Measurements from ENCODE around the gene OR2A42.
"Not testable (repeated sequence)": the region's sequence is repeated elsewhere in the genome, so short reads cannot be mapped to it uniquely, and the experiment has no call there.

Gene OR2A42

DNA sequence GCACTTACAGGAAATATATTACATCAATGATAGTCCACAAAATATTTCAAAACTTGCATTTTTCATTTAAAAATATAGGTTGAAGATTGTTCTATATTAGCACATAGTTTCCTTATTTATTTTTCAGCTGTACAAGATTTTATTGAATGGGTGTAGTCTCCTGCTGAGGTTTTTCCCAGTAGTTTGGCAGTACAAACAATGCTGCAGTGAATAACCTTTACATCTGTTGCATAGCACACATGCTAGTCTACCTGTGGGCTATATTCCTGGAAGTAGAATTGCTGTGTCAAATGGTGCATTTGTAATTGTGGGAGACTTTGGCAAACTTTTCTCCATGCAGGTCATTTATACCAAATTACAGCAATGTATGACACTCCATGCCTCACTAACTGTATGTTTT is 18.9 kb downstream of the OR2A42 start:
- DNase-seq: not testable (repeated sequence)

DNA sequence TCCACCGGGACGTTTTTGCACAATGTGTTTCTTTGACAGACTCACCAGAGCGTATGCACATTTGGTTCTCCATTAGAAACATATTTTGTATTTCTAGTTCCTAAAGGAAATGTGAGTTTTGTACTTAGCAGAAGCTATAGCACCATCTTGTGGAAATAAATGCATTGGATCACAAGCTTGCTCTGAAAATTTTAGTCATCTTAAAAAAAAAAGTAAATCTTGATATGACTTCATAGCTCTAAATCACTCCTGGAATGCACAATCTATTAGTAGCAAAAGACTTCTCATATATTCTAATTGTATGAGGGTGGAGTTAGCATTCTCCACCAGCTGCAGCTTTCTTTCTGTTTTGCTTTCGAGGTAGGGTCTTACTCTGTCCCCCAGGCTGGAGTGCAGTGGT is 20.3 kb downstream of the OR2A42 start:
- DNase-seq: not testable (repeated sequence)

DNA sequence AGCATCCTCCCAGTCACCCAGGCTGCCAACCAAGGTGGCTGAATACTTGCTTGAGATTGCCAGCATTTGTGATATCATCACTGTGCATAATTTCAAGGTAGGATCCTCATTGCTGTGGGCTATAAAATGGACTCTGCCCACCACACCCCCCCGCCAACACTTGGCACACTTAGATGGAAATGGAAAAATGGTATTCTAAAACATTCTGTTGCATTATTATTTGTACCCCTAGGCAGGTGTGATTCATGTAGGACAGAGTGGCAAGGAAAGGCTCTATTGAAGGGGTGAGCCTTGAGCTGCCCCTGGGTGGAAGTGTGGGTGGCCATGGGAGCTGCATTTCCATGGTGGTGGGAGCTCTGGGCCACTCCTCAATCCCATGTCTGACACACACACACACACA is 20.8 kb downstream of the OR2A42 start:
- DNase-seq: not testable (repeated sequence)

DNA sequence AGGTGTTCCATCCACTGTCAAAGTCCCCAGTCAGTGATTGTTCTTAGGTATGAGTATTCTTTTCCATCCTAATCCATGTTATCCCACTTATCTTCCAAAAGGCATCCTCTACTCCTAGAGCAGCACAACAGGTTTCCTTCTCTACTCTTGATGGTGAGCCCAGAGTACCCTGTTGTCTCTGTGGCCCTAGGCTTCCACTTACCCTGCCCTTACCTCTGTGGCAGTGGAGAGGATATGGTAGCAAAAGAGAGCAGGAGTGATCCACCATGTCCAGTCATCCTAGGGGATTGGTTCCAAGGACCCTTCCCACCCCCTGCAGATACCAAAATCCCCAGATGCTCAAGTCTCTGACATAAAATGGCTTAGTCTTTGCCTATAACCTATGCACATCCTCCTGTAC is 22.2 kb downstream of the OR2A42 start:
- not testable (repeated sequence) for DNase-seq

DNA sequence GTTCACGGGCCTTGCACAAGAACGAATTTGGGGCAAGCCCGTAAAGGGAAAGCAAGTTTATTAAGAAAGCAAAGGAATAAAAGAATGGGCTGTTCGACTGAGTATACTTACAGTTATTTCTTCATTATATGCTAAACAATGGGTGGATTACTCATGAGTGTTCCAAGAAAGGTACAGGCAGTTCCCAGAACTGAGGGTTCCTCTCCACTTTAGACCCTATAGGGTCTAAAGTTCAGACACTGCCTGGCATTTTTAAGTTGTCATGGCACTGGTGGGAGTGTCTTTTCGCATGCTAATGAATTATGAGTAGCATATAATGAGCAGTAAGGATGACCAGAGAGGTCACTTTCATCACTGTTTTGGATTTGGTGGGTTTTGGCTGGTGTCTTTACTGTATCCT is 34.1 kb downstream of the OR2A42 start:
- DNase-seq: not testable (repeated sequence)

DNA sequence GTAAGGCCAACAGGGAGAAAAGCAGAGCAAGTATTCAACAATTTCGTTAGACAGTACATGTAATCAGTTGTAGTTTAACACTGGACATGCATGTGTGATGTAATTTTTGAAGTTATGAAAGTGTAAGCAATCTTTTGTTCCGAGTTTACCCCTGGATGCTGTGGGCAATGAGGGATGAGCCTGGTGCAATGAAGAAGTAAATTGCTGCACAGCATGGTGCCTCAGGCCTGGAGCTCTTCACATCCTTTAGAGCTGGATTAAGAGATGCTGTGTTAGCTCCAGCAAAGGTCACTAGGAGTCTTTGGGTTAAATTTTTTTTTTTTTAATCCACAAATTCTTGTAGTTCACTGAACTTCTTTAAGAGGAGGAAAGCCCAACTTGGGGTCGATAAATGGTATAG is 36.3 kb downstream of the OR2A42 start:
- not testable (repeated sequence) for DNase-seq

DNA sequence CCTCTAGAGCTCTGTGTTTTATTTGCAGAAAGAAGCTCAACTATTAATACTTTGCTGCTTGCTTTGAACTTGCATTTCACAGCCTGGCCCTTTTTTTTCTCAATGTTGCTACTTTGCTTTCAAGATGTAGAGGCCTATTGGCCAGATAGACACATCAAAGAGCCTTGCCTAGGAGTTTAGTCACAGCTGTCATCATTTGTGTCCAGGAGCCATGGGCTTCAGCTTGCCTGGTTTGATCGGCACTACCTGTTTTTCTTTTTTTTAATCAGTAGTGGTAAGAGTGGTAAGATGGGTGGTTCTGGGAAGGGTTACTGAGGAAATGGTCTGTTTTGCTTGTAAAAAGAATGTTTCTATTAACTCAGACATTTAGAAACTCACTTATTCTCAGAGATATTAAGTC is 37.4 kb downstream of the OR2A42 start:
- DNase-seq: not testable (repeated sequence)

DNA sequence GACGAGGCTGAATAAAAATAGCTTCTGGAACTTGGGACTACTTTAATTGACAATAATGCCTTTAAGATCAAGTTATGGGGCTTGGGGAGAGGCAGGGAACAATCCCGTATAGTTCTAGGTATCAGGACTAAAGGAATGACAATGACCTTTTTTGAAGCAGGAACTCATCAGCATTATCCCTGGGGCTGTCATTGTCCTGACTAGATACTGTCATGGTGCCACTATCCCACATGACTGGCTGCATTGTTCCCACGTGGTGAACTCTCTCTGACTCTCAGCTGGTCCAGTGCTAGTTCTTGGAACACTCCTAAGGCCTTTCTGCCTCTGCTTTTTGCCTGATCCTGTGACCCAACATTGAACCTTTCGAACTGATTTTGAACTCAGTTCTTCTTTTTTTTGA is 40.5 kb downstream of the OR2A42 start:
- DNase-seq: not testable (repeated sequence)

DNA sequence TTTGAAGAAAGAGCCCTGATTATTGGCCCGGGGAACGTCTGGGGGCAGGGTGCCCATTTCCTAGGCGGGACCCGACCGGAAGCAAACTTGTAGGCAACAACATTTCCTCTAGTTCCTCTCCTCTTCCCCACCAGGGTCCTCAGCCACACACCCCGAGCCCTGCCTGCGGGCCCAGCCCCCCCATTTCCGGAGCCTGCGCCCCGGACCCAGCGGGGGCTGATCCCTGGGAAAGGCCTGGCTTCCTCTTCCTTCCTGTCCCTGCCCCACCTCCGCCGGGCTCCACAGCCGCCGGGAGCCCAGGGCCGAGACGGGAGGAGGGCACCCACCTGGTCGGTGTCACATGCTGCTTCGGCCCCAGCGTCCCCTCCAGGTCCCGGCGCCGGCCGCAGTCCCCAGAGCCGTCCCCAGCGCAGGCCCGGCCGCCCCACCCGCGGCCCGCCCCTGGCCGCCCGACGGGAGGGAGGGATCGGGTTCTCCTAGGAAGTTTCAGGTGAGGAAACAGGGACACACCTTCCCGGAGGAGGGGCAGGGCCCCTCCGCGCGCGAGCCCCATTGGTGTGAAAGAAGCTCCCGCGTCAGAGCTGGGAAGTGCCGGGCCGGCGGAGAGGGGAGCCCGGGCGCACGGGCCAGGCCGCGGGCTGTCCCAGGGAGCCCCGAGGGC is 44.1 kb downstream of the OR2A42 start, which contains the start of gene ARHGEF35:
TSS of gene ARHGEF35 (minus strand) at position 622 of the 661 bp plus-strand sequence. CDS start 7,450 bp downstream, outside the sequence.
- not testable (repeated sequence) for DNase-seq

DNA sequence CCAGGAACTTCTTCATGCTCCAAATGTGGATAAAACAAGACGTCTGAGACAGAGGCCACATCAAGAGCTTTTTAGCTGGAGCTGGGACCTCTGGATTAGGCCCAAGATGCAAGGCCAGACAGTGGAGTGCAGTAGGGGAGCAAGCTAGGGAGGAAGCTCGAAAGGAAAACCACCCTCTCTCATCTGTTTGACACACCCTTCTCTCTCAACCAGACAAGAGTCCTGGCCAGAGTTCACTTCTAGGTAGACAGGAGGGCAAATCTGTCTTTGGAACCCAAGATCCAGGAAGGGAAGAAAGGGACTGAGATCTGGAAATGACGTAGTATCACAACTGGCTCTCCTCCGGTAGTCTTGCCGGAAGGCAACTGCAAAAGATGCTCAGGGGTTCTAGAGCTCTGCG is 45.0 kb downstream of the OR2A42 start:
- not testable (repeated sequence) for DNase-seq

DNA sequence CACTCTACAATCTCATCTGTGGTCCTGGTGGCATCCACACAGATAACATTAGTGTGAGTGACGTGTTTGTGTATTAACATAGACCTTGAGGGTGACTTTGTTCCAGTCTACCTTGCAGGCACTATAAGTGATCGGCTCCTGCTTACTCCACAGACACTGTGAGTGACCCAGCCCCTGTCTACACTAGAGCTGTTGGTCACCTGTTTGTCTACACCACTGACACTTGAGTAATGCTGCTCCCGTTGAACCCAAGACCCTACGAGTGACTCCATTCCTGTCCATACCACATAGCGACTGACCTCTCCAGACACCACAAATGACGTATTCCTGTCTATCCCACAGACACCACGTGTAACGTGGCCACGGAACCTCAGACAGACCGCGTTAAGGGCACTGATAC is 45.6 kb downstream of the OR2A42 start:
- DNase-seq: not testable (repeated sequence)

DNA sequence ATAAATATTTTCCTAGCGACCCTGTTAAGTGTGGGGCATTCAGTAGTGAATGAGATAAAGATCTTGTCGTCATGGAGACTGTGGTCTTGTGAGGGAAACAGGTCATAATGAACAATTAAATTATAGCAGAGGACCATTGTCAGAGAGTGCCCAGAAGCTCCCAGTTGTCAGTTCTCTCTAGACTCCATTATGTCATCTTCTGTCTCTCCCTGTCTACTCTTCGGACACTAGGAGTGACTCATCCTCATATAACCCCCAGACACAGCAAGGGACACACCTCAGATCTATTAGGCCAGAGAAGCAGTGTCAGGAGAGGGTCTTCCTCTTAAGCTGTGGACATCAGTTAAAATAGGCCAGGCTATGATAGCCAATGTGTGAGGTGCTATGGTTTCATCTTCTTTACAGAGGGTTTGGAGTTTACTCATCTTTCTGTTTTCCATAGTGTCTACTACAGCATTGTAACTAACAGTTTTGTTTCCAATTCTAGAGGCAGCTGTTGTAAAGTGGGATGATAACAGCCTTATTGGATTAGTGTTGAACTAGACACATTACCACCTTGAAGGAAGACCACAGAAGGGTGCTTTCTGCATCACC is 50.7 kb downstream of the OR2A42 start:
- not testable (repeated sequence) for DNase-seq

DNA sequence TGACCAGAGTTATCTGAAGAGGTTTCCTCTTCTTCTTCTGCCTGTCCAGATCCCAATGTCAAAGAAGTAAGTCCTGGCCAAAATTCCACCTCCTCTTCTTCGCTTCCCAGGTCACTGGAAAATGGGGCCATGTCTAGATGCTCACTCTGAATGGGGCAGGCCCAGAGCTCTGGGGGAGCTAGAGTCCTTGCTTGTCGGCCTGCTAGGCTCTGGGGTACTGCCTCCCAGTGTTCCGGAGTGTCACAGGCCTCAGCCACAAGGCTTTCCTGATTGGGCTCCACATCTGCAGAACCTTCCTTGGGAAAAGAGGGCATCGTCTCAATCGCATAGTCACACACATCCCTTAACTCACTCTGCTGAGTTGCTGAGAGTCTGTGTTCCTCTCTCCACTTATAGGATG is 51.6 kb downstream of the OR2A42 start:
- DNase-seq: not testable (repeated sequence)

DNA sequence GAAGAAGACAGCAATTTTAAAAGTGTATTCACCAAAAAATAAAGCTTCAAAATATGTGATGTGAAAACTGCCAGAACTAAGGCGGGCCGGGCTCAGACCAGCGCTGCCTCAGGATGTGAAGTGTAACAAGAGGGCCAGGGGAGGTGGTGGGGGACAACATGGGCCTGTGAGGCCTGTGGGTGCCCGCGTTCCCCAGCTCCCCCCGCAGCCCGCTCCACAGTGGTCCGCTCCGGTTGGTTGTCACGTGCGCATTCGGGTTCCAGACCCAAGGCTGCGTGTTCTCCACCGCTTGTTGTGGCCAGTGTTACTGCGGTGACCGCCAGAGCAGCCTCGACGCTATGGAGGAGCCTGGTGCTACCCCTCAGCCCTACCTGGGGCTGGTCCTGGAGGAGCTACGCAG is 56.2 kb downstream of the OR2A42 start, which contains the start of gene CTAGE4:
TSS of gene CTAGE4 (plus strand) at position 301 of the 400 bp plus-strand sequence. CDS start at position 339, 38 bp downstream.
- not testable (repeated sequence) for DNase-seq

DNA sequence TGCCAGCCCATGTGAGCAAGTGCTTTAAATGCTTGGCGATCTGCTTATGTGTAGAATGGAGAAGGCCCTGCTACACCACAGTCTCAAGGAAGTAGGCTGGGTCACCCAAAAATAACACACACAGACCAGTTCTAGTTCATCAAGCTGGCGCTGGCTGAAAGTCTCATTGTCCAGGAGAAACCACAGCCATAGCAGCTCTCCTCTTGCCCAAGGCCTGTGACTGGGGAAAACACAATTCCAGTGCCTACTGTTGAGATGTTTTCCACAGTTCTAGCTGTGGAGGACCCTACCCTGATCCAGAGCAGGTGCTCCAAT is 60.3 kb downstream of the OR2A42 start:
- DNase-seq: not testable (repeated sequence)

DNA sequence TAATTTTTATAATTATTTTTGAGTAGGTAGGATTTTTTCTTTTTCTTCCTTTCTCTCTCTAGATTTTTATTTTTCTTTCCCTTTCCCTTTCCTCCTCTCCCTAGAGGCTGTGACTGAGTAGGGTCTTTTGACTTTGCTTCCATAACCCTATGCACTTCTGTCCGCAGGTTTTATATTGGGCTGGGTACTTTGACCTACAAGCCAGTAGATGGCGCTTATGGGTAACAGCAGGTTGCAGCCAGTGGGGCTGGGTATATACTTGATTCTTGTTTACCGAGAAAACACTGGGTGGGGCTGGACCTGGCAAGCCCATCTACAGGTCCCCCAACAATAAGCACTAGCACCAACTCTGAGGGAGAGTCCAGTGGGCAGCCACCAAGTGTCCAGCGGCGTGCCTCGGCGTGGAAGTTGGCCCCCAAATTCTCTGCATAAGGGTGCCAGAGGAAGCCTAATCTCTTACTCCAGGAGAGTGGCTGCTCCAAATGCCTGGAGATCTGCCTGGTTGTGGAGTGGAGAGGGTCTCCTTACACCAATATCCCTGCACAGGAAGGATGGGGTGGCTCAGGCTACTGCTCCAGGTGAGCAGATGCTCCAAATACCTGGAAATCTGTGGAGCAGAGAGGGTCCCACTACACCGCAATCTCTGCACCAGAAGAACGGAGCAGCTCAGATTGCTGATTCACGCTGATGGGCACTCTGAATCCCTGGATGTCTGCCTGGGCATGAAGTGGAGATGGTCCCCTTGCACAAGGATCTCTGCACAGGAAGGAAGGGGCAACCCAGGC is 60.8 kb downstream of the OR2A42 start:
- peak; percentile 19 for DNase-seq

Measured in MV-4-11 (cell line).